Activated CD4-positive, alpha-beta T cell treated with anti-CD3 and anti-CD28 coated beads, Interleukin-10, Interleukin-2, amounts not matched to agents 100 ng/mL and 50 ng/mL, durations not matched to agents 16 hours and 8 hours (primary cell): Measurements from ENCODE around the gene ADGRD2.

Source experiments
- DNase-seq: peaks from one replicate; pipeline ENCODE4 v3.0.0-alpha.2; 2020

The ADGRD2 gene

GRCh38 chr9:124437086-124437485 lies 13.2 kb upstream of the ADGRD2 start:
- no peak for DNase-seq

GRCh38 chr9:124438091-124438490 lies 12.2 kb upstream of the ADGRD2 start:
- DNase-seq = no peak

- no peak for DNase-seq
Observed at GRCh38 chr9:124439086-124439485, 11.2 kb upstream of the ADGRD2 start.

- DNase-seq = no peak
Observed at GRCh38 chr9:124439686-124440243, 10.5 kb upstream of the ADGRD2 start.

GRCh38 chr9:124440786-124441185 lies 9.5 kb upstream of the ADGRD2 start:
- no peak for DNase-seq

GRCh38 chr9:124441291-124441690 lies 9.0 kb upstream of the ADGRD2 start:
- DNase-seq = no peak

GRCh38 chr9:124442379-124442778 lies 7.9 kb upstream of the ADGRD2 start:
- no peak for DNase-seq

GRCh38 chr9:124442826-124443225 lies 7.4 kb upstream of the ADGRD2 start:
- DNase-seq = no peak

- DNase-seq = no peak
Observed at GRCh38 chr9:124443625-124444024, 6.6 kb upstream of the ADGRD2 start.

GRCh38 chr9:124444166-124444565 lies 6.1 kb upstream of the ADGRD2 start:
- no peak for DNase-seq

GRCh38 chr9:124447297-124447661 lies 3.0 kb upstream of the ADGRD2 start:
- DNase-seq = no peak

GRCh38 chr9:124448019-124448418 lies 2.2 kb upstream of the ADGRD2 start:
- DNase-seq = no peak

- no peak for DNase-seq
Observed at GRCh38 chr9:124449381-124450151, 685 bp upstream of the ADGRD2 start.

- no peak for DNase-seq
Observed at GRCh38 chr9:124450931-124451661, 845 bp downstream of the ADGRD2 start.

GRCh38 chr9:124452326-124452725 lies 2.1 kb downstream of the ADGRD2 start:
- DNase-seq = no peak

- no peak for DNase-seq
Observed at GRCh38 chr9:124452841-124453585, 2.8 kb downstream of the ADGRD2 start.

- DNase-seq = no peak
Observed at GRCh38 chr9:124453586-124454191, 3.4 kb downstream of the ADGRD2 start.

GRCh38 chr9:124454296-124454695 lies 4.0 kb downstream of the ADGRD2 start:
- DNase-seq = no peak

- DNase-seq = no peak
Observed at GRCh38 chr9:124454791-124455443, 4.7 kb downstream of the ADGRD2 start.

- DNase-seq = no peak
Observed at GRCh38 chr9:124455820-124456219, 5.6 kb downstream of the ADGRD2 start.

- DNase-seq = no peak
Observed at GRCh38 chr9:124456341-124457078, 6.3 kb downstream of the ADGRD2 start.
